Posterior cingulate gyrus (tissue), 11 donors: ENCODE results near the gene AP1G2.

Experiments used
- DNase-seq, 10 donors: peaks; one replicate each; pipeline versions ENCODE4 v3.0.0 to v3.0.0-alpha.2; 2020 to 2021; ENCODE audit warnings: mixed read lengths in 3 of 10
- intact Hi-C: fragments of 100-400 bp; cut with DNase I; formaldehyde crosslinking; loops from one replicate; pipeline ENCODE4 v1.15.1; 2023

Gene AP1G2

DNA sequence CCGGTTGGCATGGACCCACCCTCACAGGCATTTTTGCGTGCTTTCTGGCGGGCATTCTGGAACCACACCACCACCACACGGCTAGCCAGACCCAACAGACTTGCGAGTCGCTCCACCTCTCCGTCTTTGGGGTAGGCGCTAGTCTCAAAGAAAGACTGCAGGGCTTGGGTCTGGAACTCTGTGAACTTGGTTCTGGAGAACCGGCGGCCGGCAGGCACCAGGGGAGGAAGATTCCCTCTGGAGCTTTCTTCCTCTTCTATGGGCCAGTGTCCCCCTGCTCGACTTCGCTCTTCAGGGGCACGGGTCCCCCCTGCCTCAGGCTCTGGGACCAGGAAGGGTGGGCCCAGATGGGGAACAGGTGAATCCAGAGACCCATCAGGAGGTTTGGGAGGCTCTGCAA is 42.6 kb downstream of the AP1G2 start:
- peak in 2 of 10 donors; percentile 63 to 75 for DNase-seq
- intact Hi-C loops: no loop called here

GRCh38 chr14:23523229-23524016 is 44.2 kb downstream of the AP1G2 start:
- intact Hi-C loops: no loop called here
- peak in 1 of 10 donors; percentile 54 for DNase-seq

DNA sequence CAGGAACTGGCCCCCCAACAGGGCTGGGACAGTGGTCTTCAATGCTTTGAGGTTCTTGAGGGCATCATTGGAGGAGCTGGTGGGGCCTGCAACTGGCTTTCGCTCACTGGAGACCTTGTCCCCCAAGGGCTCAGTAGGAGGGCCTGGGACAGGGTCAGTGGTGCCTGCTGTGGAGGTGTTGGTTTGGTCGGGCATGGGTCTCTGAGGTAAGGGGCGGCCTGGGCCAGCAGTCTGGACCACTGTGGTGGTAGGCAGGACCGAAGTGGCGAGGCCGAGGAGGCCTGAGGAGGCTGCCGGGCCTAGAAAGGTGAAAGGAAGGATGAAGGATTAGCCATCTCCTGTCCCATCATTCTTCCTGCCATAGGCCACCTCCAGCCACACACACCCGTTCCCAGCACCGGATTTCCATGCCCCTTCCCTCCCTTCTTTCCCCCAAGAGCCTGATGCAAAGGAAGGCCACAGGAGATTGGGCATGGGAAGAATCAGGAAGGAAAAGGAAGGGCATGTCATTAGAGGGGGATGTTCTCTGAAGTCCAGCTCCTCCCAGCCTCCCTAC is 44.9 kb downstream of the AP1G2 start:
- intact Hi-C loops: no loop called here
- DNase-seq: peak in 2 of 10 donors; percentile 63 to 77

GRCh38 chr14:23521785-23522640 is 45.6 kb downstream of the AP1G2 start:
- intact Hi-C loops: no loop called here

GRCh38 chr14:23520899-23521533 is 46.6 kb downstream of the AP1G2 start:
- intact Hi-C loops: no loop called here
- peak in 3 of 10 donors; percentile 75 to 85 (median 78) for DNase-seq

More at GRCh38 chr14:23521785-23522640, 45.6 kb downstream of the AP1G2 start:
- DNase-seq: peak in 2 of 10 donors; percentile 73 to 78

DNA sequence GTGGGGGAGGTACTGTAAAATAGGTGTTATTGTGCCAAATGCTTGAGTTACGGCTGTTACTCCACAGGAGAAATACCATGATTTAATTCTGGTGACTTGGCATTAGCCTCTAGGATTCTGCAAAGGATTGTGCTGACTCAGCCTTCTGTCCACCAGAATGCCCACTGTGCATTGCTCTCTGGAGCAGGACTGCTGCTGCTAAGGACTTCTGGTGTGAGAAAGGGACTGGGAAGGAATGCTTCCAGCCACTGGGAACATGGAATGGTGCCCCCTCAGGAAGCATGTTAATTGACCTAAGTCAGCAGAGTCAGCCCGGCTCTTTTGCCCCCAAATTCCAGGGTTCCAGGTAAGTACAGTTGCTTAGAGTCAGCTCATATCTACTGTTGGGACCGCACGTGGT is 48.9 kb downstream of the AP1G2 start:
- intact Hi-C loops: no loop called here

GRCh38 chr14:23517650-23518326 is 49.8 kb downstream of the AP1G2 start:
- no peak for DNase-seq
- intact Hi-C loops: no loop called here

More for the DNA sequence above, 48.9 kb downstream of the AP1G2 start:
- DNase-seq: no peak

DNA sequence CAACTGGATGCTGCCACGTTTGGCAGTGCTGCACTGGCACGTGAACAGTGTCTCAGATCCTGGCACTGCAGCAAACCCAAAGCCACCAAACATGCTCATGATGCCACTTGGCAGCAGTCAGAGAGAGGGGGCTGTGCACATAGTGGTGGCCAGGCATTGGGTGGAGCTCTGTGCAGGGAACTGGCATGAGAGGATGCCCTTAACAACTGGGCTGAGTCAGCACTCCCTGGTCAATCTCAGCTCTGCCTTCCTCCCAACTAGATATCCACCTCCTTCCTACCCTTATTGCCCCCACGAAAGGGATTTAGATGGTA is 53.0 kb downstream of the AP1G2 start:
- peak in 8 of 10 donors; percentile 53 to 95 (median 67) for DNase-seq
- intact Hi-C loops: no loop called here

DNA sequence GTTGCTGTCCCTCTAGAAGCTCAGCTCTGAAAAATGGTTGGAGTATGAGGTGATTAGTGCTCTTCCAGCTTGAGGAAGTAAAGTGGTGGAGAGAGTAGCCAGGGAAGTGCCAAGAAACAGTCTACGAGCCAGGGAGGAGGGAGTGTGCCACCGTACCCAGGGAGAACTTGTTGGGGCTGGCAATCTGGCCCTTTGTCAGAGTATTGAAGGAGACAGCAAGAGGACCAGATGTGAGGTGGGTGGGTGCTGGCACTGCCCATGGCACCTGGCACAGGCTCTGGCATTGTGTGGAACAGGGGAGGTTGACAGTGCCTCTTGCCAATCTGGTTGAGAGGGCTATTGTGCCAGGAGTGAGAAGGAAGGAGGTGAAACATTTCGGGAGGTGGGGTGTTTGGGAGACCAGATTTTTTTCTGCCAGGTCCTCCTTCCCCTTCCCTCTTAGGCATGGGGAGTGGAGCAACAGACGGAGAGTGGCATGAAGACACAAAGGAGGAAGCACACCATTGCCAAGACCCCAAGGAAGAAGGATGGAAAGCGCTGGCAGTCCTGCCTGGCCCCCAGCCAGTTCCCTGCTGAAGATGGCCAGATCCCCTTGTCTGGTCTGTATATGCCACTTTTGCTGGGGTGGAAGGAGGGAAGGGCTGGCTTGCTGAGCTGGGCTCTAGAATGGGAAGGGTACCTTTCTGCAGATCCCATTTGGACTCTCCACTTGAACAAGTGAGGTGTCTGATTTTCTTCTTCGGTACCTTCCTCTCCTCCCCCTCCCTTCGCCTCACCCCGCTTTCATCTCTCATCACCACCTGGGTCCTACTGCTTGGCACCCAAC is 53.6 kb downstream of the AP1G2 start:
- DNase-seq: peak; percentile 45 to 96 (median 74)
- intact Hi-C loops: loop anchor here (2.0 kb wide), 1 partner anchor 31 kb away; no protein-coding TSS in a partner anchor

DNA sequence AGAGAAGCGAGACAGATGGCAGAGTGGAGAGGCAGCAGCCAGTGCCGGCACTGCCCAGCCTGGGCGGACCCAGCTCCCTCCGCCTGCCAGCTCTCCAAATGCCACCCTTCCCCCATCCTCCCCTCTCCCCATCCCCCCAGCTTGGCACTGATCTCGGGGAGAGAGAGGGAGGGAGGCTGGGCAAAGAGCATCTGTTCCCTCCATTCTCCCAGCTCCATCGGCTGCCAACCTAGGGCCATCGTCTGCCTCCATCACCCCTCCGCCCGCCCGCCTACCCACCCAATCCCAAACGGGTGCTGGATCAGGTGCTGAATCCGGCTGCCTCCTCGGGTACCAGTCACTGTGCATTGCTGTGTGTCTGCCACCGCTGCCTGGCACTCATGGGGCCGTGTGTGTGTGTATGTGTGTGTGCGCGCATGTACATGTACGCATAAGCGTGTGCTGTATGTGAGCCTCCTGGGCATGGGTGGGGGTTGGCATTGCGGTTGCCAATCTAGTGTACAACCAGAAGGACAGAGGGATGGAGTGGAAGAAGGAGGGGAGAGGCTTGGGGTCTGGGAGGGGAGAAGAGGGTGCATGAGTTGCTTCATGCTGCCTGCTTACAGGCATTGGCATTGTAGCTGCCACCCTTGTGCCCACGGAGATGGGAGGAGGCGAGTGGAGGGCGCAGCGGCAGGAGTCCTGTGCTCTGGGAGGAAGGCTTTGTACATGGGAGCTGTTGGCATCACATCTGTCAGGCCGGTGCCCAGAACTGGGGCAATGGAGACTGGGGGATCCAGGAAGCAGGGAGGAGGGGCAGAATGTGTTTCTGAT is 54.4 kb downstream of the AP1G2 start:
- DNase-seq: peak; percentile 84 to 98 (median 90)
- intact Hi-C loops: loop anchor here (2.0 kb wide), 1 partner anchor 30 kb away; no protein-coding TSS in a partner anchor

DNA sequence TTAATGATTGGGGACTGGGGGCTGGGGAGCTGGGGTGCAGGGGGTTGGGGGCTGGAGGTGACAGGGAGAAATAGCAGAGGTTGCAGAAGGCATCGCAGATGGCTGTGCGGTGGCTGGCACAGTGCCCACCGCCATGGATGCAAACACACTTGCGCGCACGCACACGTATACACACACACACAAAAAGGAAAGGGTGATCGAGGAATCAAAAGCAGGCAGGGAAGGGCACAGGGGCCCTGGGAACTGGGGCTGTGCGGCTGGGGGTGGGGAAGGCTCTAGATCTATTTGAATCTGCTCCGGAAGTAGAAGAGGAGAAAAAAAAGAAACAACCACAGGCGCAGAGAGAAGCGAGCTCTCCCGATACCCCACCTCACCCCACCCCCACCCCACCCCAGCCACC is 55.4 kb downstream of the AP1G2 start:
- peak in 4 of 10 donors; percentile 29 to 90 (median 54) for DNase-seq
- intact Hi-C loops: loop anchor here (2.0 kb wide), 1 partner anchor 29 kb away; no protein-coding TSS in a partner anchor
